GM21825 (cell line): ENCODE measurements around the gene RALGPS2.

Experiments
- ATAC-seq: cut with Tn5 transposase; IDR thresholded peaks from one replicate; pipeline ENCODE4 v1.9.1; 2021; ENCODE audit warnings: mild to moderate bottlenecking, moderate library complexity; ENCODE audit not compliant: unreplicated experiment

RALGPS2 gene, protein sequence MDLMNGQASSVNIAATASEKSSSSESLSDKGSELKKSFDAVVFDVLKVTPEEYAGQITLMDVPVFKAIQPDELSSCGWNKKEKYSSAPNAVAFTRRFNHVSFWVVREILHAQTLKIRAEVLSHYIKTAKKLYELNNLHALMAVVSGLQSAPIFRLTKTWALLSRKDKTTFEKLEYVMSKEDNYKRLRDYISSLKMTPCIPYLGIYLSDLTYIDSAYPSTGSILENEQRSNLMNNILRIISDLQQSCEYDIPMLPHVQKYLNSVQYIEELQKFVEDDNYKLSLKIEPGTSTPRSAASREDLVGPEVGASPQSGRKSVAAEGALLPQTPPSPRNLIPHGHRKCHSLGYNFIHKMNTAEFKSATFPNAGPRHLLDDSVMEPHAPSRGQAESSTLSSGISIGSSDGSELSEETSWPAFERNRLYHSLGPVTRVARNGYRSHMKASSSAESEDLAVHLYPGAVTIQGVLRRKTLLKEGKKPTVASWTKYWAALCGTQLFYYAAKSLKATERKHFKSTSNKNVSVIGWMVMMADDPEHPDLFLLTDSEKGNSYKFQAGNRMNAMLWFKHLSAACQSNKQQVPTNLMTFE

DNA sequence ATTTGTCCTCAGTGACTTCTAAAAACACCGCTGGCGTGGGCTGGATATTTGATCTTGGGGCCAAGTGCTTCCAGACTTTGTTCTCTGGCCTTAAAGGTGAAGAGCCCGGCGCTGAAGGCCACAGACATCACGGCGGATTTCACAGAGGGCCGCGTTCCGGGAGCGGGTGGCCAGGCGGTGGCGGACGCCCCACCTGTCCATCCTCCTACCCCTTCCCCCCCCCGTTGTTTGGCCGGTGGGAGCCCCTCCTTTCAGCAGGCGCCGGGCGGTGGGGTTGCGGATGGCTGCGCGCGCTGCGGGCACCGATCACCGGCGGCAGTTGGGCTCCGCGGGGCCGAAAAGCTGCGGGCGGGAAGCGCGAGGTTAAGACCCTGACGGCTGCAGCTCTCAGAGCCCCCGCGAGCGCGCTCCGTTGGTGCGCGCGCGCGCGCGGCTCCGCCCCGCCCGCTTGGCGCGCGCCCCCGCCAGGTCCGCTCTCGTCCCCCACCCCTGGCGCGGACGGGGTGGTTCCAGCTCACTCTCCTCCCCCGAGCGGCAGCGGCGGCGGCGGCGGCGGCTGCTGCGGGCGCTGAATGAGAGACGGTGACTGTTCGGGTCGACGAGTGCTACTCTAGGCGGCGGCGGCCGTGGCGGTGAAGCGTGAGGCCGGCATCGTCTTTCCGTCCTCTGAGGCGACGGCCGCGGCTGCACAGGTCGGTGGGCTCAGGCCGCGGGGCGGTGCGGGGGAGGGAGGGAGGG is at the start of gene RALGPS2:
TSS of gene RALGPS2 (plus strand) at position 517 of the 738 bp plus-strand sequence. CDS start 51,521 bp downstream, outside the sequence.
- peak; percentile 54 for ATAC-seq

DNA sequence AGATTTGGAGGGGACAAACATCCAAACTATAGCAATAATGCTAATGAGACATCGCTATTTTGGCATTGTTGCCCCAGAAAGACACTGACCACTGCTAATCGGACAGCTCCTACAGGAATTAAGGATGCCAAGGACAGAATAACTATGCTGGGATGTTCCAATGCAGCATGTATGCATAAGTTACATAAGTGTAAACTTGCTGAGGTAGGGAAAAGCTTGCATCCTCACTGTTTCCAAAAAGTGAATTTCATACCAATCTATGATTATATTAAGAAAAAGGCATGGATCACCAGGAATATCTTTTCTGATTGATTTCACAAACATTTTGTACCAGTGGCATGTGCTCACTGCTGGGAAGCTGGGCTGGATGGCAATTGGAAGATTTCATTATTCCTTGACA is 45.8 kb upstream of the RALGPS2 start:
- no peak for ATAC-seq

DNA sequence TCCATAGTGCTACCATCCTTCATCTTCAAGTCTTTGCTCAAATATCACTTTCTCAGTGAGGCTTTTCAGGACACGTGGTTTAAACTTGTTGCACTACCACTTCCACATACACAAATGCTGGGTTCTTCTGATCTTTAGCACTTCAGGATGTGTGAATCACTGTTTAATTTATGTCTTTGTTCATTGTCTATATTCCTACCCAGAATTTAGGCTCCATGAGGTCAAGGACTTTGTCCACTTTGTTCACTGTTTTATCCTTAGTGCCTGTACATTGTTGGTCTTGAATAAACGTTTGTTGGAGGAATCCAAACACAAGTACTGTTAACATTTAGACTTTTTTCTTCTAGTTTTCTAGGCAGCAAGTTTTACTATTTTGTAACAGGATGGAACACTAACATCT is 42.6 kb upstream of the RALGPS2 start:
- no peak for ATAC-seq

DNA sequence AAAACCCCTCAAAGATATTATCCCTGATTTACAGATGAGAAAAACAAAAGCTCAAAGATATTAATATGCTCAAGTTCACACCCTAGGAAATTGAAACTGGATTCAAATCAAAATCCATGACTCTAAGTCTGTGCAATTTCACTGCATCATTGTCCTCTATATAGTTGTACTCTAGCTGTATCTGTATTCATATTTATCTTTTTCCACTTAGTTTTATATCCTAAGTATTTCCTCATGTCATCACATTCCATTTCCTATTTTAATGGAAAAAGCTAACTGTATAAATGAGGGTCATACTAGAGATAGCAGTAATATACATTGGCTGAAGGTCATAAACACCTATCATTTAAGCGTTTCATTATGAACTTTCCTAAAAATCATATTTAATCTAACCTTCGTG is 42.2 kb upstream of the RALGPS2 start:
- no peak for ATAC-seq

DNA sequence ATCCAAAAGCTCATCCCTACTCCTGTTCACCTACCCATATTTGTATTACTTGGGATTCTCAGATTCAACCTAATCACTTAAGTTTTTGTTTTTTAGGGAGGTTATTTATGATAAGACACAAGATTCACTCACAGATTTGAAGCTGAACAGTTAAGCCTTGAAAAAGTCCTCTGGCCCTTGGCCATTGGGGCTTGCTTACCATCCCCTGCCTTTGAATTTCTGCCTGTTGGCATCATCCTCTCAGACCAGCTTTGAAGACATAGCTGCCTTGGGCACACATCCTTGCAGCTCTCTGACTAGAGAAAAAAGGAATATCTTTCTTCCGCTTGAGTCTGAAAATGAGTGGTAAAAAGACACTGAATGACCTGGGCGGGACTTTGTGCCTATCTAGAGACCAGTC is 41.8 kb upstream of the RALGPS2 start:
- no peak for ATAC-seq

DNA sequence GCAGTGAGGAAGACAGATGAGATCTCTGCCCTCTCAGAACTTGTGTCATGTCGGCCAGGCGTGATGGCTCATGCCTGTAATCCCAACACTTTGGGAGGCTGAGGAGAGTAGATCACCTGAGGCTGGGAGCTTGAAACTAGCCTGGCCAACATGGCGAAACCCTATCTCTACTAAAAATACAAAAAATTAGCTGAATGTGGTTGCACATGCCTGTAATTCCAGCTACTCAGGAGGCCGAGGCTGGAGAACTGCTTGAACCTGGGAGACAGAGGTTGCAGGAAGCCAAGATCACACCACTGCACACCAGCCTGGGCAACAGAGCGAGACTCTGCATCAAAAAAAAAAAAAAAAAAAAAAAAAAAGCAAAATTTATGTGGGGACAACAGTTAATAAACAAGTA is 40.9 kb upstream of the RALGPS2 start:
- no peak for ATAC-seq

DNA sequence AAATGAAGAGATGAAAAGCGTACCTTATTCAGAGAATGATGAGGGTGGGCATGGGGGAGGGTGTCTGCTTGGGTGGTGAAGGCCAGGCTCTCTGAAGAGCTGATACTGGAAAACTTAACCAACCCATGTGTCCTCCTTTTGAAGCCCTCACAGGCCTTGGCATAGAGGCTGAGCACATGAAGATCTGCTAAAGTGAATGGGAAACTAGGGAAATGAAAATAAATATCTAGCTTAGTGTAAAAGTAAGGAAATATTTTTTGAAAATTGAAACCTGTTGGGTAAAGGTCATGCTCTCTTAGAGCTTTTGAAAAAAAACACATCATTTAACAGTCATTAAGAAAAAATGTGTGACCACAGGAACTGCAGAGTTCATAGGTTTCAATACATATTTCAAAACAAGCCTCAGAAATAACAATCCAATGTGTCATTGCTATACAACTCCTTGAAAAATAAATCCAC is 40.5 kb upstream of the RALGPS2 start:
- ATAC-seq, result no peak

DNA sequence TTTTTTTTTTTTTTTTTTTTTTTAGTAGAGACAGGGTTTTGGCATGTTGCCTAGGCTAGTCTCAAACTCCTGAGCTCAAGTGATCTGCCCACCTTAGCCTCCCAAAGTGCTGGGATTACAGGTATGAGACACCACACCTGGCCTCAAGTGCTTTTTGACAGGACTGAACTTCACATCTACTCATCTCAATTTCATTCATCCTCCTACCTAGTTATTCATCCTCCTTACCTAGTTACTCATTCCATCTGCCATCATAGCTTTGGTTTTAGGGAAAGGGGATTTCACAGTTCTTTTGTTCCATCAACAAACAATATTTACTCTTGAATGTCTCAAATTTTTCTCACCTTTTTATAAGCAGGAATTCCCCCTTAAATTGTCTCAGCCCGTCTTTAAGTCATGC is 38.6 kb upstream of the RALGPS2 start:
- ATAC-seq, result no peak

DNA sequence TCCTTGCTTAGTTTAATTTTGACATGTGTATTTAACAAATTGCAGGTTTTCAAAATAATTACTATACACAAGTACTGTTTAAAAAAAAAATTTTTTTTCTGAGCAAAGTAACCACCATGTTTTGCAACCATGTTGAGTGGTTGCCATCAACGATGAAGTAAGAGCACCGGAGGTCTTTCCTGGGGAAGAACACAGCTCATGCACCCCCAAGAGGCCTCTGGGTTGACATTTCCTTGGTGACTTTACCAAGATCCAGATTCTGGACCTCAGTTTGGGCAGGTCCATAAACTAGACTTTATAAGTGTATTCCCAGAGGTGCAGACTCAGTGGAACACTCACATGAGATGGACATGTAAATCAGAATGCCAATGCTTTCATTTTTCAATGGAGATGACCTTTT is 36.8 kb upstream of the RALGPS2 start:
- ATAC-seq, result no peak

DNA sequence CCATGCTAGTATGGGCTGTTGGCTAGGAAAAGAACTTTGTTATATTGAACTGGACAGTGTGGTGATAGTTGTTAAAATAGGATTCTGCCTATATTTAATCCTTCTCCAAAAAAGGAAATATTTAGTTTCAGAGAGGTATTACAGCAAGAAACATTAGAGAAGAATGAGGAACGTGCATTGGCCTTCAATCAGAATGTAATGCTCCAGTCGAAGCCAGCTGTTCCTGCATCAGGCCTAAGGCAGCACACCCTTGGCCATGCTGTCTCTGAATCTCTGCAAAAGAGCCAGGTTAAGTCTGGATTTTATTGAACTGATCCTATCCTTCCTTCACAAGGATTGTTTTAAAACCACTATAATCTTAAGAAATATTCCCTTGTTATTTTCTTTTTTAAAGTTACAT is 35.3 kb upstream of the RALGPS2 start:
- ATAC-seq, result no peak

DNA sequence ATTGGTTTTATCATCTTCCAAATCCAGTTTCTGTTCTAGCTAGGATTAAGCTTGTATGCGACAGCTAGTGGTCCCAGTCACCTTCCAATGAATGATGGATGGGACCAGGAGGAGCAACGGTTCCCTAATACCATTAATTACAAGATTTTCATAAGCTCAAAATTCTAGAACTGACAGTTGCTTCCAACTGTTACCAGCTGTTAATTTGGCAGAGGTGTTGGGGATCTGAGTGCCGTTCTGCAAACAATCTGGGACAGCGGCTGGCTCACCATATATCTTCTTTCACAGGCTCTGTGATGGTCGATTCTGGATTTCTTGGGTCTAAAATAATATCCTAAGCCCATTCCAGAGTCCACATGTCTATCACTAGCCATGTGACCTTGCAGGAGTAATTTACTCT is 34.5 kb upstream of the RALGPS2 start:
- no peak for ATAC-seq

DNA sequence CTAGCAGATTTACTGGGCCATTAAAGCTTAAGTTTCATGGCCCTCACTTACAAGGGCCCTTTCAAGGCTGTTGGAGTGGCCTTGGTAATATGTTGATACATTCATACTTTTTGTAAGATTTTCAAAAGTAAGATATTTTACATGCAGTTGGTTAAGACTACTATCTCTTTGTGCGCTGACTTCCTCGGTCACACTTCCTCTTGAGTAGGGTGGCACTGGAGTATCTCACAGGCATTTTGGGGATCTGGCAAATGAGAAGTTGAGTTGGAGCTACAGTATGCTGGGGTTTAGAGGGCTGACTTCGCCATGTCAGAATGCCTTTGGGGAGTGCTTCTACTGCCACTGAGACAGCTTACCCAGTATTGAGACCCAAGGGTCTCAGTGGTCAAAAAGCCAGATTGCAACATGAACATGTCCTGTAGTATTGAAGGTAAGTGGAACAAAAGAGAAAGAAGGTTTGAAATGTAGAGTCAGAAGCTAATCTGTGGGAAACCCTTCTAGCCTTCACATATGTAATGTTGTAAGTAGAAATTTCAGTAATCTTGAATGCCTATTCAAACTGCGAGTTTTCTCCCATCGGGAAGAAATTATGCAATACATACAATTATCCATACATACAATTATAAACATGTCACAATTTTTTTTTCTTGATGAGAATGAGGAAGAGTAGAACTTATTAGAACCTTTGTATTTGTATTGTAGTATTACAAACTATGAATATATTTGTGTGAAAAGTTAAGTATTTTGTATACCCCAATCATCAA is 32.3 kb upstream of the RALGPS2 start:
- ATAC-seq, result no peak

DNA sequence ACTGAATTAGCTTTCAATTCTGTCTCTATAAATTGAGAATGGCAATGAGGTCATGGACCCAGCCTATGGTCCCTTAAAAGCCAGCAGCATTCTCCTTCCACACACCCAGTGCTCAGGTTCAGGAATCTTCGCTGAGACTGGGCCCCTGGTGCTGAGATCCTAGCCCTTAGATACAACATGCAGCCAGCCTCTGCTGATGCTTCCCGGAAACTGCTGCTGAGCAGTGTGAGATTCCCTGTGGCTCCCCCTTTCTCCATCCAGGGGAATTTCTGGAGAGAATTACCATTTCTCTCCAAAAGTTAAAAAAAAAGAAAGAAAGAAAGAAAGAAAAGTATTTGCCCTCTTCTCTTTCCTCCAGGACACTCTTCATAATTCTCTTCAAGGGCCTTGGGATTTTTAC is 31.7 kb upstream of the RALGPS2 start:
- ATAC-seq, result no peak

DNA sequence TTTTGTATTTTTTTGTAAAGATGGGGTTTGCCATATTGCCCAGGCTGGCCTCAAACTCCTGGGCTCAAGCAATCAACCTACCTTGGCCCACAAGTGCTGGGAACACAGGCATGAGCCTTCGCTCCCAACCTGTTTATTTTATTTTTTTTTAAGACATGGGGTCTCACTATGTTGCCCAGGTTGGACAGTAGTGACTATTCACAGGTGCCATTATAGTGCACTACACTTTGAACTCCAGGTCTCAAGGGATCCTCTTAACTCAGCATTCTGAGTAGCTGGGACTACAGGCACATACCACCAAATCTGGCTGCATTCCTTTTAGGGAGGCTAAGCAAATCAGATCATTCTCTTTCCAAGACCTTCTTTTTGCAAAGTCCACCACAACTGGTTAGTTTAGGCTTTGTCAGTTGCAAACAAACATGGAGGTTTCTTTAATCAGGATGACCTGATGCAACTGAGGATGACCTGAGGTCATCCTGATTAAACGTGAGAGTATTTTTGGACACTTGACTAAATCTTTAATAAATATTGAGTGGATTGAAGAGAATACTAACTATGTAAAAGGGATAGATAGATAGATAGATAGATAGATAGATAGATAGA is 30.0 kb upstream of the RALGPS2 start:
- ATAC-seq, result no peak

DNA sequence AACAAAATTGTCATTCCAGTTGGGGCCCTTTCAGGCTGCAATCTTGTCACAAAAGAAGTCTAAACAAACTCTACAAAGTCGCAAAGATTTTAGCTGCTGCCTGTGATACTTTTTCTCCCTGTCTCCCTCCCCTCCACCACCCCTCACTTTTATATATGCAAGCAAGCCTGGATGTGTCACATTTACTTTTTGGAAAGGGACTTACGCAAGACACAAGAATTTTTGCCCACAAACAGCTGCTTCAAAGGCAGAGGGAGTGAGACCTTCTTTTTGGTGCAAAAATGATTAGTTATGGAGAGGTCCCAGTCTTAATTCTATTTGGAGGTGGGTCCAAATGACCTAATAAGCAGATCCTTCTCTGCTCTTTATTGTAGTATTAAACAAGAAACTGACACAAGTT is 22.9 kb upstream of the RALGPS2 start:
- ATAC-seq, result no peak

DNA sequence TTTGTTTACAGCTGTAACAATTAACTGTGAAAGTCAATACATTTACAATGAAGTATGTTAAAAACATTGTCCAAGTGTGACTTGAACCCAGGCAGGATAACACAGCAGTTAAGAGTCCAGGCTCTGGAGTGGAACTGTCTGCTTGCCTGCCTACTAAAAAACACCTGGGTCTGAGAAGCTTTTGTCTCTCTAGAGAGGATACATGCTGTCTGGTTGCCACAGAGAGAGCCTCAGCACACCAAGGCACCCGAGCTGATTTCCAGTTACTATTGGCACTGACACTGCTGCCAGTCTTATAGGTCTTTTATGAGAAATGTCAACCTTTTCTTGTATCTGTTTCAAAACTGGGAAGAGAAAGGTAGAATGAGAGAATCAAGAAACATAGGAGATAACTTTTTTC is 20.2 kb upstream of the RALGPS2 start:
- ATAC-seq, result no peak

DNA sequence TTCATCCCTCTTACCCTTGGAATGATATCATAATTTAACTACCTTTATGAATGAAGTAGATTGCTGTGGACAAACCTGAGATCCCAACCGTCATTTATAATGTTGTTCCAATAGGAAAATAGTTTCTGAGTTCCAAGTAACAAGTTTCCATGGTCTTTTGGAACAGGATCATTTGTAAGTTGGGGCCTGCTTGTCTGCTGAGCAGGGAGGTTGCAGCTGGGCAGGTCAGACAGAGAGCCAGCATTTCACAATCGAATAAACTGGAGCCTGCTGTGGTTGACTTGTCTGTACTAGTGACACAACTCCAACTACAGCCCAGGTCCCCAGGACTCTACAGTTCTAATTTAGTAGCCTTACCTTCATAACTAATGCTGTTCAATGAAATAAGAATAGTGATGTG is 18.6 kb upstream of the RALGPS2 start:
- ATAC-seq, result no peak

DNA sequence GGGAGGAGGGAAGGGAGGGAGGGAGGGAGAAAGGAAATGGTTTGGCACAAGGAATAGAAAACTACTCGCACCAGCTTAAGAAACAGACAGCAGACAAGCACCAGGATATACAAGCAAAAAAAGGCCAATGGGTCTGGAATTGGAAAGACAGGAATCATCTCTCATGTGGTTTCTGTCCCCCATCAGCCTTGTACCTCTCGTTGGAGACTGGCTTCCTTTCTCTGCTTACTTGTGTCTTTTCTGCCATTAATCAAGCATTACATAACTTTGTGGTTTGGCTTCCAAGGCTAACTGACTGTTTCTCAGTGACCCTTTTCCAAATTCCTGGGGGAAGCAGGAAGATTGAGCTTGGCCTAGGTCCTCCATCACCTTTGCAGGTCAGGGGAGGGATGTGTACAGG is 11.8 kb upstream of the RALGPS2 start:
- ATAC-seq, result no peak

DNA sequence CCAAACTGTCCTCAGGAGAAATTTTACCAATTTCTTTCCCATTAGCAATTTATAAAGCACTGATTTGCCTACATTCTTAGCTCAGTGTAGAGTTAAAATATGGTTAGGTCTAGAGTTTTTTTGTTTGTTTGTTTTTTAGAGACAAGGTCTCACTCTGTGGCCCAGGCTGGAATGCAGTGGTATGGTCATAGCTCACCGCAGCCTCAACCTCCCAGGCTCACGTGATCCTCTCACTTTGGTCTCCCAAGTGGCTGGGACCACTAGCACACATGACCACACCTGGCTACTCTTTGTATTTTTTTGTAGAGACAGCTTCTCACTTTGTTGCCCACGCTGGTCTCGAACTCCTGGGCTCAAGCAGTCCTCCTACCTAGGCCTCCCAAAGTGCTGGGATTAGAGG is 10.6 kb upstream of the RALGPS2 start:
- no peak for ATAC-seq

DNA sequence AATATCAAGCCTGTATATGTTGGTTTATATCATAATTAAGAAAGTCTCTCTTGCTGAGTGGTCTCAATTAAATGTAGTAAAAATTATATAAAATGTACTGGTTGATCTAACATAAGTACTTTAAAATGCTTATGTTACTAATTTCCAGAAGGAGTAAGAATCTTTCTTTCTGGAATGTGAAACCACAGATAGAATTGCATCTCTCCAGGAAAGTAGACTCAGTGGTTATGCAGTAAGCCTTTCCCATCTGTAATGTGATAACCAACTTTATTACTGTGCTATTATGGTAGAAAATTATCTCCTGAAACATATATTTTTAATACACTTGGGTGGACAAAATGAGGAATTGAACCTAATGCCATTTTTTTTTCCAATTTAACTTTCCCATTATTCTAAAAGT is 8.9 kb upstream of the RALGPS2 start:
- no peak for ATAC-seq

DNA sequence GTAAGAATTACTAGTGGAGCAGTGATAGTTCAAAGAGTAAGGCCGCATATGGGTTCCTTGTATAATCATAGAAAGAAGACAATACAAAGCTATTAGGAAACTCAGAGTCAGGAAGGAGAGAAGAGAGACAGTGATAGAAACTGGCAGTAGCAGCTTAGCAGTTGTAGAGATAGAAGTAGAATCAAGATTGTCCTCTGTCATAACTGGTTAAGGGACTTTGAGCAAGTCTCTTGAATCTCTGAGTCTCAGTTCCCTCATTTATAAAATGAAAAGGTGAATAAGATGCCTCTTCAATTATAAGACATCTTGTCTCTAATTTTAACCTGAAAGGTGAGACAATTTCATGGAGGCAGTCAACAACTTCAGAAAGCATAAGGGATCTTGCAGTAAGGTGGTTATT is 6.5 kb upstream of the RALGPS2 start:
- ATAC-seq, result no peak
